ENCODE data around the gene USP15.

The USP15 gene

DNA sequence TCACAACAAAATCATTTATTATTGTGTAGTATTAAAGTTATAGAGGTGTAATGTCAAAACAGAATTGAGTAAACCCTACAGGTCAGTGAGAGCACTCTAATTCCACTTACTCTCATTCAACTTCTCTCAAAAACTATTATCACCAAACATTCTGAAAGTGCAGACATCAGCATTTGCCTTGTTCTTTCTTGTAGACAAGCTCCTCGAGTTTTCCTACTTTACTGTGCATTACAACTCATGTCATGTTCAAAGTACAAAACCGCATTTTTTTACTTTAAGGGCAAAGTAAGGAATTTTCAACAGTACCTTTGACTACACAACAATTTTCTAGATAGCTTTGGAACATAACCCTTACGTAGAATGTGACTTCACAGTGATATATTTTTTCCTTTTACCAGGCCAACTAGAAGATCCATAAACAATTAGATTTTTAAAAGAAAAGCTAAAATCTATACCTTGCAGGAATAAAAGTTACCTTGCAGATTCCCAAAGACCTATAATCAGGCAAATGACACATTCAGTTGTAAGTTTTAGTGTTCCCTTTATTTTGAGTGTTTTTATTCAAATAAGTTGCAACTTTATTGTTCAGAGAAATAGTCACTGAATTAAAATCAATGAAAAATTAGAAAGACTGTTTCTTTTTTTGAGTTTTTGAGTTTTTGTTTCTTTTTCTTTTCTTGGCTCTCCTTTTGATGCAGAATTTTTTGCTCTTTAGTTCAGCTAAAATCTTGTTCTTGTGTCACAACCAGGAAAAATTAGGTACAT is 12.7 kb upstream of the USP15 start:
- no peaks in the 10 kb centered on the region for H3K79me2 ChIP-seq (ENCODE audit: insufficient read depth, low read length)
- H3K9me2 ChIP-seq (replicated peaks; ENCODE audit: insufficient read depth, low read length): no peaks in the 10 kb centered on the region
- H3F3A ChIP-seq (ENCODE audit: insufficient read depth): no peaks in the 10 kb centered on the region
- H3K4me3 ChIP-seq (ENCODE audit: insufficient read depth, low read length, poor library complexity, severe bottlenecking): no peak overlapping the region
- TF ChIP-seq, protein P1, sequence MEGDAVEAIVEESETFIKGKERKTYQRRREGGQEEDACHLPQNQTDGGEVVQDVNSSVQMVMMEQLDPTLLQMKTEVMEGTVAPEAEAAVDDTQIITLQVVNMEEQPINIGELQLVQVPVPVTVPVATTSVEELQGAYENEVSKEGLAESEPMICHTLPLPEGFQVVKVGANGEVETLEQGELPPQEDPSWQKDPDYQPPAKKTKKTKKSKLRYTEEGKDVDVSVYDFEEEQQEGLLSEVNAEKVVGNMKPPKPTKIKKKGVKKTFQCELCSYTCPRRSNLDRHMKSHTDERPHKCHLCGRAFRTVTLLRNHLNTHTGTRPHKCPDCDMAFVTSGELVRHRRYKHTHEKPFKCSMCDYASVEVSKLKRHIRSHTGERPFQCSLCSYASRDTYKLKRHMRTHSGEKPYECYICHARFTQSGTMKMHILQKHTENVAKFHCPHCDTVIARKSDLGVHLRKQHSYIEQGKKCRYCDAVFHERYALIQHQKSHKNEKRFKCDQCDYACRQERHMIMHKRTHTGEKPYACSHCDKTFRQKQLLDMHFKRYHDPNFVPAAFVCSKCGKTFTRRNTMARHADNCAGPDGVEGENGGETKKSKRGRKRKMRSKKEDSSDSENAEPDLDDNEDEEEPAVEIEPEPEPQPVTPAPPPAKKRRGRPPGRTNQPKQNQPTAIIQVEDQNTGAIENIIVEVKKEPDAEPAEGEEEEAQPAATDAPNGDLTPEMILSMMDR (IDR thresholded peaks at IDR 0.05; ENCODE audit: insufficient read depth, low read length, poor library complexity, severe bottlenecking): no peak
- TF ChIP-seq EZH2phosphoT487 (conservative IDR thresholded peaks at IDR 0.05; ENCODE audit: low read length): no peak
- H3K9me3 ChIP-seq (ENCODE audit: insufficient read depth, low read length): no peaks in the 10 kb centered on the region
- H2AFZ ChIP-seq (ENCODE audit: low read depth, low read length, severe bottlenecking): no peak overlapping the region
- H3K36me3 ChIP-seq (ENCODE audit: low read length): no peaks in the 10 kb centered on the region
- no peak overlapping the region for H3K27ac ChIP-seq (ENCODE audit: low read depth, low read length)
- H3K9ac ChIP-seq (ENCODE audit: low read length): no peak overlapping the region
- H4K20me1 ChIP-seq (ENCODE audit: low read depth, low read length): no peaks in the 10 kb centered on the region
- no peaks in the 10 kb centered on the region for H3K27me3 ChIP-seq (ENCODE audit: low read length)
- H3K4me2 ChIP-seq (ENCODE audit: low read depth, low read length, poor library complexity, severe bottlenecking): no peak overlapping the region

DNA sequence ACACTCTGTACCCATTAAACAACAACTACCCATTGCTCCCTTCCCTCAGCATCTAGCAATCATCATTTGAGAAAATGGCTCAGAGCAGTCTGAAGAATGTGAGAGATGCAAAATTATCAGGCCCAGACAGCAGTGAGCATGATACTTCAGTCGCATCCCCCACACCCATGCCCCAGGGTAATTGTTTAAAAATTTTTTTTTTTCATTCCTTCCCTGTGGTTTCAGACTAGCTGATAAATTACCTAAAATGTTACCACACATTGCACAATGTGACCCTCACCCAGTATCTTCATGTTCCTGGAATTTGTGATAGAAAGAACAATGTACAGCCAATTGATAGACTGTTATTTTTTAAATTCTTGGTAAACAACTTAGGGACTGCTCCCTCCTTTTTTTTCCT is 11.3 kb upstream of the USP15 start:
- Histone ChIP-seq H3K4me3 (ENCODE audit: insufficient read depth, low read length, poor library complexity, severe bottlenecking) (no peak overlapping the region), H3K9me3 (ENCODE audit: insufficient read depth, low read length) (no peaks in the 10 kb centered on the region), H3K27me3 (ENCODE audit: low read length) (no peaks in the 10 kb centered on the region), H3K9me2 (replicated peaks; ENCODE audit: insufficient read depth, low read length) (no peaks in the 10 kb centered on the region), H3F3A (ENCODE audit: insufficient read depth) (no peaks in the 10 kb centered on the region), H3K79me2 (ENCODE audit: insufficient read depth, low read length) (no peaks in the 10 kb centered on the region), H3K9ac (ENCODE audit: low read length) (no peak overlapping the region), H4K20me1 (ENCODE audit: low read depth, low read length) (no peaks in the 10 kb centered on the region), H2AFZ (ENCODE audit: low read depth, low read length, severe bottlenecking) (no peak overlapping the region), H3K4me2 (ENCODE audit: low read depth, low read length, poor library complexity, severe bottlenecking) (no peak overlapping the region), H3K36me3 (ENCODE audit: low read length) (no peaks in the 10 kb centered on the region), H3K27ac (ENCODE audit: low read depth, low read length) (no peak overlapping the region)
- TF ChIP-seq, protein P1 (IDR thresholded peaks at IDR 0.05; ENCODE audit: insufficient read depth, low read length, poor library complexity, severe bottlenecking): no peak
- no peak for TF ChIP-seq EZH2phosphoT487 (conservative IDR thresholded peaks at IDR 0.05; ENCODE audit: low read length)

DNA sequence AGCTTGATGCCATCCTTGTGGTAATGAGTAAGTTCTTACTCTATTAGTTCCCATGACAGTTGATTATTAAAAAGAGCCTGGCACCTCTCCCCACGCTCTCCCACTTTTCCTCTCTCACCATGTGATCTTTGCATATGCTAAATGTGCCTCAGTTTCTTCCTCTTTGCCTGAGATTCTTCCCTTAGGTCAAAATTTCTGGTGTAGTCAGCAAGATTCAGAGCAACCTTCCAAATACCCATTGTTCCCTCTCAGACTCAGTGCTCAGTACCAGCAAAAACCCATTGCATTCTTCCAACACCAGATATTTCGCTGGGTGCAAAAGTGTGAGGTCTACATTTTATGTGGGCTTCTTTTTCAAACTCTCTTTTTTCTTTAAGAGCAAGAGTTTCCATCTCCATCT is 10.8 kb upstream of the USP15 start:
- Histone ChIP-seq H3K27ac (ENCODE audit: low read depth, low read length) (no peak overlapping the region), H3K9me2 (replicated peaks; ENCODE audit: insufficient read depth, low read length) (no peaks in the 10 kb centered on the region), H3K4me3 (ENCODE audit: insufficient read depth, low read length, poor library complexity, severe bottlenecking) (no peak overlapping the region), H3K9ac (ENCODE audit: low read length) (no peak overlapping the region), H3K79me2 (ENCODE audit: insufficient read depth, low read length) (no peaks in the 10 kb centered on the region), H3K36me3 (ENCODE audit: low read length) (no peaks in the 10 kb centered on the region), H3K27me3 (ENCODE audit: low read length) (no peaks in the 10 kb centered on the region), H3F3A (ENCODE audit: insufficient read depth) (no peaks in the 10 kb centered on the region), H3K9me3 (ENCODE audit: insufficient read depth, low read length) (no peaks in the 10 kb centered on the region), H3K4me2 (ENCODE audit: low read depth, low read length, poor library complexity, severe bottlenecking) (no peak overlapping the region), H2AFZ (ENCODE audit: low read depth, low read length, severe bottlenecking) (no peak overlapping the region), H4K20me1 (ENCODE audit: low read depth, low read length) (no peaks in the 10 kb centered on the region)
- no peak for TF ChIP-seq EZH2phosphoT487 (conservative IDR thresholded peaks at IDR 0.05; ENCODE audit: low read length)
- TF ChIP-seq, protein P1 (IDR thresholded peaks at IDR 0.05; ENCODE audit: insufficient read depth, low read length, poor library complexity, severe bottlenecking): no peak
